H1 (cell line): ENCODE results near the gene COPS2. TPM values are rescaled to one million over a fixed set of nuclear protein-coding genes. Genes with fewer than 3 reads are reported as not detected.

Source experiments
- BACH1 ChIP-seq: IDR thresholded peaks from 2 replicates; pipeline ENCODE4 v1.6.1; 2012; ENCODE audit warnings: low read length, improper control_type of control experiment
- CHD1 ChIP-seq: IDR thresholded peaks from 2 replicates; pipeline ENCODE4 v1.6.1; 2012; ENCODE audit warnings: low read depth, low read length, improper control_type of control experiment
- GTF2F1 ChIP-seq: IDR thresholded peaks from 2 replicates; pipeline ENCODE4 v1.6.1; 2012; ENCODE audit warnings: low read depth, low read length, improper control_type of control experiment, borderline replicate concordance
- NANOG ChIP-seq: IDR thresholded peaks from 2 replicates; pipeline ENCODE4 v1.6.1; 2011; ENCODE audit warnings: low read length, low read depth, mild to moderate bottlenecking, inconsistent platforms; ENCODE audit not compliant: insufficient read depth, poor library complexity, severe bottlenecking
- POLR2AphosphoS5 ChIP-seq: IDR thresholded peaks from 2 replicates; pipeline ENCODE4 v1.6.1; 2011; ENCODE audit warnings: low read depth, low read length
- RXRA ChIP-seq: IDR thresholded peaks from 2 replicates; pipeline ENCODE4 v1.6.1; 2011; ENCODE audit warnings: low read depth, mild to moderate bottlenecking, low read length, moderate library complexity; ENCODE audit not compliant: insufficient read depth
- SIRT6 ChIP-seq: IDR thresholded peaks from one replicate; pipeline ENCODE4 v1.7.1; 2012; ENCODE audit warnings: low read length, inconsistent platforms
- TCF12 ChIP-seq: IDR thresholded peaks from 2 replicates; pipeline ENCODE4 v1.6.1; 2011; ENCODE audit warnings: low read depth, mild to moderate bottlenecking, low read length
- polyA plus RNA-seq, 7 experiments: library from polyadenylated mRNA; depleted of rRNA in 3 of 7; stranded (reverse) in 5 of 7; unstranded in 2 of 7; fragments of >200 nt in 5 of 7; fragments of 200-250 nt in 2 of 7; gene quantifications; 1 replicate in 5 of 7; 2 replicates in 1 of 7; 4 replicates in 1 of 7; pipeline versions ENCODE4 v1.2.1 to v1.2.3, GENCODE V29; 2011 to 2013; ENCODE audit warnings: missing spikeins in 2 of 7, mixed read lengths in 2 of 7
- total RNA-seq: library from RNA; stranded (reverse); fragmentation: NEBNext Ultra II Directional; extraction: Animal tissue kit (Norgen Biotek cat#: 25700); gene quantifications from 2 replicates; pipeline ENCODE4 v1.2.1, GENCODE V29; 2021
- TF ChIP-seq, protein P1 (sequence below): fragments of 300-600 bp; sonication (generic); IDR thresholded peaks from 2 replicates; pipeline ENCODE4 v1.7.1; 2012; ENCODE audit warnings: low read length, moderate library complexity, mild to moderate bottlenecking, inconsistent platforms; ENCODE audit not compliant: insufficient replicate concordance
- TF ChIP-seq, protein P2 (sequence below): IDR thresholded peaks from 2 replicates; pipeline ENCODE4 v1.6.1; 2011; ENCODE audit warnings: low read length, improper control_type of control experiment

COPS2 gene
- total and polyA plus RNA-seq, 2 of the 8 experiments (the other 6 are each of a cell fraction or from before 2014, with no cell fraction given) = 17.7 to 85.1 TPM

DNA sequence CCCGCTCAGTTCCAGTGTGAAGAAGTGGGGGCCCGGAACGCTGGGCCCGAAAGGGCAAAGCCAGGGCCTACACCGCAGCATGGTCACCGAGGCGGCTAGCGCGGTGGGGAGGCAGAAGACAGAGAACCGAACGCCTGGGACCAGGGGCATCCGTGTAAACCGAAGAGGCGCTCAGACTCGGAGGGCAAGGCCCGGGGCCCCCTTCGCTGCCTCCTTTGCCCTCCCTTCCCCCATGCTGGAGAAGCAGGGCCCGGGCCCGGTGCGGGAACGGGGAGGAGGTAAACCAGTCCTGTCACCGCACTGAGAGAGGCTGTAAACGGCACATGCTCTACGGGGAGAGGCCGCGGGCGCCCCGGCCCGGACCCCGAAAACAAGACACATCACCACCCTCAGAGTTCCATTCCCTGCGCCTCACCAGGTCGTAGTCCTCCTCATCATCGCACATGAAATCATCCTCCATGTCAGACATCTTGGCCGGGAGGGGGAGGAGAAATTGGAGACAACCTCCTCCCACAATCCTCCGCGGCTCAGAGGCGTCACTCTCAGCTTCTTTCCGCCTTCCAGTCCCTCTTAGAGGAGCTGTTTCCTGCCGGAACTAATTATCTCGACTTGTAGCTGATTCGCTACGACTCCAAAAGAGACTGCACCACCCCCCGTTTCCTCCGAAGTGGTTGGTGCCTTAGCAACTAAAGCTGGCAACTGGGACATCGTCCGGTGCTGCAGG is at the start of gene COPS2 (continued):
- TF ChIP-seq, protein P1, sequence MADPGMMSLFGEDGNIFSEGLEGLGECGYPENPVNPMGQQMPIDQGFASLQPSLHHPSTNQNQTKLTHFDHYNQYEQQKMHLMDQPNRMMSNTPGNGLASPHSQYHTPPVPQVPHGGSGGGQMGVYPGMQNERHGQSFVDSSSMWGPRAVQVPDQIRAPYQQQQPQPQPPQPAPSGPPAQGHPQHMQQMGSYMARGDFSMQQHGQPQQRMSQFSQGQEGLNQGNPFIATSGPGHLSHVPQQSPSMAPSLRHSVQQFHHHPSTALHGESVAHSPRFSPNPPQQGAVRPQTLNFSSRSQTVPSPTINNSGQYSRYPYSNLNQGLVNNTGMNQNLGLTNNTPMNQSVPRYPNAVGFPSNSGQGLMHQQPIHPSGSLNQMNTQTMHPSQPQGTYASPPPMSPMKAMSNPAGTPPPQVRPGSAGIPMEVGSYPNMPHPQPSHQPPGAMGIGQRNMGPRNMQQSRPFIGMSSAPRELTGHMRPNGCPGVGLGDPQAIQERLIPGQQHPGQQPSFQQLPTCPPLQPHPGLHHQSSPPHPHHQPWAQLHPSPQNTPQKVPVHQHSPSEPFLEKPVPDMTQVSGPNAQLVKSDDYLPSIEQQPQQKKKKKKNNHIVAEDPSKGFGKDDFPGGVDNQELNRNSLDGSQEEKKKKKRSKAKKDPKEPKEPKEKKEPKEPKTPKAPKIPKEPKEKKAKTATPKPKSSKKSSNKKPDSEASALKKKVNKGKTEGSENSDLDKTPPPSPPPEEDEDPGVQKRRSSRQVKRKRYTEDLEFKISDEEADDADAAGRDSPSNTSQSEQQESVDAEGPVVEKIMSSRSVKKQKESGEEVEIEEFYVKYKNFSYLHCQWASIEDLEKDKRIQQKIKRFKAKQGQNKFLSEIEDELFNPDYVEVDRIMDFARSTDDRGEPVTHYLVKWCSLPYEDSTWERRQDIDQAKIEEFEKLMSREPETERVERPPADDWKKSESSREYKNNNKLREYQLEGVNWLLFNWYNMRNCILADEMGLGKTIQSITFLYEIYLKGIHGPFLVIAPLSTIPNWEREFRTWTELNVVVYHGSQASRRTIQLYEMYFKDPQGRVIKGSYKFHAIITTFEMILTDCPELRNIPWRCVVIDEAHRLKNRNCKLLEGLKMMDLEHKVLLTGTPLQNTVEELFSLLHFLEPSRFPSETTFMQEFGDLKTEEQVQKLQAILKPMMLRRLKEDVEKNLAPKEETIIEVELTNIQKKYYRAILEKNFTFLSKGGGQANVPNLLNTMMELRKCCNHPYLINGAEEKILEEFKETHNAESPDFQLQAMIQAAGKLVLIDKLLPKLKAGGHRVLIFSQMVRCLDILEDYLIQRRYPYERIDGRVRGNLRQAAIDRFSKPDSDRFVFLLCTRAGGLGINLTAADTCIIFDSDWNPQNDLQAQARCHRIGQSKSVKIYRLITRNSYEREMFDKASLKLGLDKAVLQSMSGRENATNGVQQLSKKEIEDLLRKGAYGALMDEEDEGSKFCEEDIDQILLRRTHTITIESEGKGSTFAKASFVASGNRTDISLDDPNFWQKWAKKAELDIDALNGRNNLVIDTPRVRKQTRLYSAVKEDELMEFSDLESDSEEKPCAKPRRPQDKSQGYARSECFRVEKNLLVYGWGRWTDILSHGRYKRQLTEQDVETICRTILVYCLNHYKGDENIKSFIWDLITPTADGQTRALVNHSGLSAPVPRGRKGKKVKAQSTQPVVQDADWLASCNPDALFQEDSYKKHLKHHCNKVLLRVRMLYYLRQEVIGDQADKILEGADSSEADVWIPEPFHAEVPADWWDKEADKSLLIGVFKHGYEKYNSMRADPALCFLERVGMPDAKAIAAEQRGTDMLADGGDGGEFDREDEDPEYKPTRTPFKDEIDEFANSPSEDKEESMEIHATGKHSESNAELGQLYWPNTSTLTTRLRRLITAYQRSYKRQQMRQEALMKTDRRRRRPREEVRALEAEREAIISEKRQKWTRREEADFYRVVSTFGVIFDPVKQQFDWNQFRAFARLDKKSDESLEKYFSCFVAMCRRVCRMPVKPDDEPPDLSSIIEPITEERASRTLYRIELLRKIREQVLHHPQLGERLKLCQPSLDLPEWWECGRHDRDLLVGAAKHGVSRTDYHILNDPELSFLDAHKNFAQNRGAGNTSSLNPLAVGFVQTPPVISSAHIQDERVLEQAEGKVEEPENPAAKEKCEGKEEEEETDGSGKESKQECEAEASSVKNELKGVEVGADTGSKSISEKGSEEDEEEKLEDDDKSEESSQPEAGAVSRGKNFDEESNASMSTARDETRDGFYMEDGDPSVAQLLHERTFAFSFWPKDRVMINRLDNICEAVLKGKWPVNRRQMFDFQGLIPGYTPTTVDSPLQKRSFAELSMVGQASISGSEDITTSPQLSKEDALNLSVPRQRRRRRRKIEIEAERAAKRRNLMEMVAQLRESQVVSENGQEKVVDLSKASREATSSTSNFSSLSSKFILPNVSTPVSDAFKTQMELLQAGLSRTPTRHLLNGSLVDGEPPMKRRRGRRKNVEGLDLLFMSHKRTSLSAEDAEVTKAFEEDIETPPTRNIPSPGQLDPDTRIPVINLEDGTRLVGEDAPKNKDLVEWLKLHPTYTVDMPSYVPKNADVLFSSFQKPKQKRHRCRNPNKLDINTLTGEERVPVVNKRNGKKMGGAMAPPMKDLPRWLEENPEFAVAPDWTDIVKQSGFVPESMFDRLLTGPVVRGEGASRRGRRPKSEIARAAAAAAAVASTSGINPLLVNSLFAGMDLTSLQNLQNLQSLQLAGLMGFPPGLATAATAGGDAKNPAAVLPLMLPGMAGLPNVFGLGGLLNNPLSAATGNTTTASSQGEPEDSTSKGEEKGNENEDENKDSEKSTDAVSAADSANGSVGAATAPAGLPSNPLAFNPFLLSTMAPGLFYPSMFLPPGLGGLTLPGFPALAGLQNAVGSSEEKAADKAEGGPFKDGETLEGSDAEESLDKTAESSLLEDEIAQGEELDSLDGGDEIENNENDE = no peak
- no peak for TF ChIP-seq CHD1
- TF ChIP-seq GTF2F1 = peak; percentile 49; the same call in 1 of the 2 replicates
- no peak for TF ChIP-seq NANOG
- no peak for TF ChIP-seq SIRT6
- TF ChIP-seq POLR2AphosphoS5 = peak; percentile 89
- TF ChIP-seq, protein P2, sequence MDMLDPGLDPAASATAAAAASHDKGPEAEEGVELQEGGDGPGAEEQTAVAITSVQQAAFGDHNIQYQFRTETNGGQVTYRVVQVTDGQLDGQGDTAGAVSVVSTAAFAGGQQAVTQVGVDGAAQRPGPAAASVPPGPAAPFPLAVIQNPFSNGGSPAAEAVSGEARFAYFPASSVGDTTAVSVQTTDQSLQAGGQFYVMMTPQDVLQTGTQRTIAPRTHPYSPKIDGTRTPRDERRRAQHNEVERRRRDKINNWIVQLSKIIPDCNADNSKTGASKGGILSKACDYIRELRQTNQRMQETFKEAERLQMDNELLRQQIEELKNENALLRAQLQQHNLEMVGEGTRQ = no peak
- no peak for TF ChIP-seq TCF12
- TF ChIP-seq BACH1 = no peak
- no peak for TF ChIP-seq RXRA
